ENCODE measurements around the gene SRGAP3.

Gene SRGAP3

GRCh38 chr3:9137676-9138075 is 111.8 kb downstream of the SRGAP3 start:
- no peak for DNase-seq

- no peak for DNase-seq
Measured at GRCh38 chr3:9136746-9137465, 112.5 kb downstream of the SRGAP3 start.

GRCh38 chr3:9135930-9136525 is 113.4 kb downstream of the SRGAP3 start:
- DNase-seq = no peak

GRCh38 chr3:9135526-9135925 is 113.9 kb downstream of the SRGAP3 start:
- DNase-seq = no peak

GRCh38 chr3:9133656-9134055 is 115.8 kb downstream of the SRGAP3 start:
- no peak for DNase-seq

- DNase-seq = no peak
Measured at GRCh38 chr3:9130345-9131305, 118.8 kb downstream of the SRGAP3 start.

- DNase-seq = no peak
Measured at GRCh38 chr3:9129365-9129764, 120.1 kb downstream of the SRGAP3 start.

GRCh38 chr3:9125278-9125951 is 124.0 kb downstream of the SRGAP3 start:
- DNase-seq = no peak

- DNase-seq = no peak
Measured at GRCh38 chr3:9124730-9125129, 124.7 kb downstream of the SRGAP3 start.

- no peak for DNase-seq
Measured at GRCh38 chr3:9123840-9124239, 125.6 kb downstream of the SRGAP3 start.

GRCh38 chr3:9122732-9123364 is 126.6 kb downstream of the SRGAP3 start:
- no peak for DNase-seq

- DNase-seq = no peak
Measured at GRCh38 chr3:9121366-9122001, 128.0 kb downstream of the SRGAP3 start.

GRCh38 chr3:9119331-9119730 is 130.1 kb downstream of the SRGAP3 start:
- no peak for DNase-seq

- DNase-seq = no peak
Measured at GRCh38 chr3:9118222-9118621, 131.2 kb downstream of the SRGAP3 start.

- DNase-seq = no peak
Measured at GRCh38 chr3:9117220-9117619, 132.2 kb downstream of the SRGAP3 start.

GRCh38 chr3:9116336-9116735 is 133.1 kb downstream of the SRGAP3 start:
- no peak for DNase-seq

GRCh38 chr3:9115336-9115735 is 134.1 kb downstream of the SRGAP3 start:
- no peak for DNase-seq

GRCh38 chr3:9113040-9113439 is 136.4 kb downstream of the SRGAP3 start:
- no peak for DNase-seq

- no peak for DNase-seq
Measured at GRCh38 chr3:9111866-9112265, 137.6 kb downstream of the SRGAP3 start.

- no peak for DNase-seq
Measured at GRCh38 chr3:9111417-9111816, 138.0 kb downstream of the SRGAP3 start.

- no peak for DNase-seq
Measured at GRCh38 chr3:9110802-9111201, 138.6 kb downstream of the SRGAP3 start.

- no peak for DNase-seq
Measured at GRCh38 chr3:9110316-9110715, 139.1 kb downstream of the SRGAP3 start.

Data from NCI-H2171 (cell line).